Measurements from ENCODE around the gene ST3GAL3. TPM values are rescaled to one million over a fixed set of nuclear protein-coding genes. Genes with fewer than 3 reads are reported as not detected.

ST3GAL3 gene
- total RNA-seq, 1 experiment from 2014 or later = 8.3 TPM

DNA sequence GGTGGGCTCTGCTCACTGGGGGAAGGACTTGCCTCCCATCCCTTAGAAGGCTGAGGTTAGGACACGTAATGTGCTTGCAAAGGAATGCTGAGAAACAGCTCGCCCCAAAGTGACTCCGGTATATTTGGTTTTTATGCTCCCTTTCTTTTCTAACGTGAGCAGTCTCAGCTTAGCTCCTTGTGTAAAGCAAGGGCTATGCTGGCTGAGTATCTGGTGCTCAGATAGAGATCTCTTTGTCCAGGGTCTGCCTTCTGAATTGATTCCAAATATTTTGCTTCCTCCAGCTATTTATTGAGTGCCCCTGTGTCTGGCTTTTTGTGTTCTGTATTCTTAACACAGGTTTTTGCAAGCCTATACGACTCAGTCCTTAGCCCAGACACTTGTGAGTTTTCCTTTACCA lies 131.7 kb downstream of the ST3GAL3 start:
- Histone ChIP-seq H3K18ac (ENCODE audit: insufficient read length, low read depth, low read length) (no peak overlapping the region), H2BK20ac (ENCODE audit: low read depth, low read length, poor library complexity, severe bottlenecking) (no peak overlapping the region), H3K4me1 (ENCODE audit: insufficient read depth, low read length) (peaks cover 37% of the 10 kb centered on the region), H3K79me2 (ENCODE audit: insufficient read depth, low read length) (no peaks in the 10 kb centered on the region), H2AK5ac (ENCODE audit: insufficient read length, low read length) (no peak overlapping the region), H3K56ac (ENCODE audit: insufficient read length, low read depth, low read length) (no peak overlapping the region), H3K27me3 (ENCODE audit: insufficient read depth, low read length) (no peaks in the 10 kb centered on the region), H2BK12ac (ENCODE audit: insufficient read length, low read depth, low read length) (no peak overlapping the region), H2BK15ac (ENCODE audit: low read depth, low read length) (no peak overlapping the region), H3K14ac (ENCODE audit: insufficient read depth, low read length) (no peak overlapping the region), H4K20me1 (ENCODE audit: control insufficient read depth, insufficient read depth, insufficient read length) (no peaks in the 10 kb centered on the region), H2AFZ (ENCODE audit: low read length) (no peak overlapping the region), H4K91ac (ENCODE audit: insufficient read length, low read depth, low read length) (no peak overlapping the region), H3K9ac (ENCODE audit: extremely low read depth, insufficient read length, low read length) (no peak overlapping the region), H2BK5ac (ENCODE audit: insufficient read length, low read length) (no peak overlapping the region), H3K4ac (ENCODE audit: low read depth, low read length) (no peak overlapping the region), H2BK120ac (ENCODE audit: low read depth, low read length, poor library complexity, severe bottlenecking) (no peak overlapping the region), H3K9me3 (ENCODE audit: control insufficient read depth, low read depth, low read length) (peaks cover 6% of the 10 kb centered on the region), H4K8ac (replicated peaks; ENCODE audit: insufficient read length, low read depth, low read length) (no peak overlapping the region), H4K5ac (ENCODE audit: insufficient read length, low read depth, low read length) (no peak overlapping the region), H3K23me2 (ENCODE audit: insufficient read length, low read depth, low read length, poor library complexity, severe bottlenecking) (no peaks in the 10 kb centered on the region), H3K79me1 (ENCODE audit: insufficient read depth, low read depth, low read length, poor library complexity, severe bottlenecking) (no peaks in the 10 kb centered on the region), H3K4me2 (ENCODE audit: insufficient read depth, insufficient read length, low read length) (no peak overlapping the region), H3K23ac (ENCODE audit: insufficient read length, low read depth, low read length) (no peak overlapping the region), H3K27ac (ENCODE audit: insufficient read length, low read depth, low read length) (no peak overlapping the region), H3T11ph (ENCODE audit: low read length) (no peak overlapping the region)
- no CpG with 5 or more reads among the region's 5 CpGs for WGBS (ENCODE audit: extremely low coverage, insufficient read length, low lambda C conversion rate)
- peaks cover 71 to 78% of the 10 kb centered on the region in 2 experiments for H3K4me1 Mint-ChIP-seq
- DNase-seq = no peak
- TF ChIP-seq, protein P1, sequence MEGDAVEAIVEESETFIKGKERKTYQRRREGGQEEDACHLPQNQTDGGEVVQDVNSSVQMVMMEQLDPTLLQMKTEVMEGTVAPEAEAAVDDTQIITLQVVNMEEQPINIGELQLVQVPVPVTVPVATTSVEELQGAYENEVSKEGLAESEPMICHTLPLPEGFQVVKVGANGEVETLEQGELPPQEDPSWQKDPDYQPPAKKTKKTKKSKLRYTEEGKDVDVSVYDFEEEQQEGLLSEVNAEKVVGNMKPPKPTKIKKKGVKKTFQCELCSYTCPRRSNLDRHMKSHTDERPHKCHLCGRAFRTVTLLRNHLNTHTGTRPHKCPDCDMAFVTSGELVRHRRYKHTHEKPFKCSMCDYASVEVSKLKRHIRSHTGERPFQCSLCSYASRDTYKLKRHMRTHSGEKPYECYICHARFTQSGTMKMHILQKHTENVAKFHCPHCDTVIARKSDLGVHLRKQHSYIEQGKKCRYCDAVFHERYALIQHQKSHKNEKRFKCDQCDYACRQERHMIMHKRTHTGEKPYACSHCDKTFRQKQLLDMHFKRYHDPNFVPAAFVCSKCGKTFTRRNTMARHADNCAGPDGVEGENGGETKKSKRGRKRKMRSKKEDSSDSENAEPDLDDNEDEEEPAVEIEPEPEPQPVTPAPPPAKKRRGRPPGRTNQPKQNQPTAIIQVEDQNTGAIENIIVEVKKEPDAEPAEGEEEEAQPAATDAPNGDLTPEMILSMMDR (conservative IDR thresholded peaks at IDR 0.05) = no peak
- H3K36me3 Mint-ChIP-seq (ENCODE audit: insufficient read depth in 1 of 3, low read depth in 3 of 3) = peaks cover 19 to 34% (median 21%) of the 10 kb centered on the region in 3 experiments
- H3K9me3 Mint-ChIP-seq = peaks cover 20 to 22% of the 10 kb centered on the region in 2 experiments
- peak overlapping the region in 2 of 3 experiments; percentile 46 to 89; a peak in 4 of 7 replicates for H3K27ac Mint-ChIP-seq
- no peaks in the 10 kb centered on the region for H3K27me3 Mint-ChIP-seq (ENCODE audit: low read depth)
- no peak overlapping the region for H3K4me3 Mint-ChIP-seq
